ENCODE measurements around the gene DDX20.

DDX20 gene

GRCh38 chr1:111813440-111814304, 58.0 kb downstream of the DDX20 start:
- Histone ChIP-seq H3K9ac (ENCODE audit: low read length in 5 of 5) (no peak overlapping the region), H3K36me3 (ENCODE audit: control insufficient read depth in 5 of 5, insufficient read depth in 5 of 5, low read length in 5 of 5) (no peaks in the 10 kb centered on the region), H3K27me3 (ENCODE audit: control insufficient read depth in 5 of 5, insufficient read depth in 4 of 5, low read length in 5 of 5) (no peaks in the 10 kb centered on the region), H3K4me1 (ENCODE audit: control insufficient read depth in 5 of 5, insufficient read depth in 5 of 5, low read length in 5 of 5) (no peaks in the 10 kb centered on the region), H3K4me3 (ENCODE audit: low read depth in 1 of 5, low read length in 5 of 5) (no peak overlapping the region), H3K27ac (ENCODE audit: low read depth, low read length) (no peak overlapping the region), H3K9me3 (ENCODE audit: control insufficient read depth in 5 of 5, low read length in 5 of 5) (no peaks in the 10 kb centered on the region)

GRCh38 chr1:111814305-111814628, 58.6 kb downstream of the DDX20 start:
- no peaks in the 10 kb centered on the region for H3K9me3 ChIP-seq (ENCODE audit: control insufficient read depth in 5 of 5, low read length in 5 of 5)
- H3K27me3 ChIP-seq (ENCODE audit: control insufficient read depth in 5 of 5, insufficient read depth in 4 of 5, low read length in 5 of 5), result no peaks in the 10 kb centered on the region
- no peaks in the 10 kb centered on the region for H3K36me3 ChIP-seq (ENCODE audit: control insufficient read depth in 5 of 5, insufficient read depth in 5 of 5, low read length in 5 of 5)
- H3K4me3 ChIP-seq (ENCODE audit: low read depth in 1 of 5, low read length in 5 of 5), result no peak overlapping the region
- H3K27ac ChIP-seq (ENCODE audit: low read depth, low read length), result no peak overlapping the region
- no peak overlapping the region for H3K9ac ChIP-seq (ENCODE audit: low read length in 5 of 5)
- H3K4me1 ChIP-seq (ENCODE audit: control insufficient read depth in 5 of 5, insufficient read depth in 5 of 5, low read length in 5 of 5), result no peaks in the 10 kb centered on the region

- Histone ChIP-seq H3K27ac (ENCODE audit: low read depth, low read length) (no peak overlapping the region), H3K9me3 (ENCODE audit: control insufficient read depth in 5 of 5, low read length in 5 of 5) (no peaks in the 10 kb centered on the region)
These were observed 58.9 kb downstream of the DDX20 start for GRCh38 chr1:111814642-111815041.

More at GRCh38 chr1:111814642-111815041, 58.9 kb downstream of the DDX20 start:
- Histone ChIP-seq H3K36me3 (ENCODE audit: control insufficient read depth in 5 of 5, insufficient read depth in 5 of 5, low read length in 5 of 5) (no peaks in the 10 kb centered on the region), H3K4me3 (ENCODE audit: low read depth in 1 of 5, low read length in 5 of 5) (no peak overlapping the region), H3K9ac (ENCODE audit: low read length in 5 of 5) (no peak overlapping the region), H3K4me1 (ENCODE audit: control insufficient read depth in 5 of 5, insufficient read depth in 5 of 5, low read length in 5 of 5) (no peaks in the 10 kb centered on the region), H3K27me3 (ENCODE audit: control insufficient read depth in 5 of 5, insufficient read depth in 4 of 5, low read length in 5 of 5) (no peaks in the 10 kb centered on the region)

Data from subcutaneous abdominal adipose tissue (tissue), 5 donors.